Right lobe of liver (tissue), 6 donors: Measurements from ENCODE around the gene ARHGEF11. TPM values are rescaled to one million over a fixed set of nuclear protein-coding genes. Genes with fewer than 3 reads are reported as not detected.
A peak's percentile ranks its signal among the peaks of the same experiment; 100 is the strongest.

Source experiments
- ATAC-seq, 4 donors: fragments of 200-7000 bp; cut with Tn5 transposase; one replicate each; pipeline ENCODE4 v1.9.1; 2020; ENCODE audit warnings: mild to moderate bottlenecking in 4 of 4, moderate library complexity in 4 of 4
- DNase-seq, 3 donors: peaks; one replicate each; pipeline ENCODE4 v3.0.0-alpha.2; 2020
- H3K27ac ChIP-seq, 3 donors: fragments of 200-600 bp; one replicate each; pipeline ENCODE4 v1.8.0; 2022
- H3K27me3 ChIP-seq, 2 donors: fragments of 200-600 bp; one replicate each; pipeline ENCODE4 v1.8.0; 2022
- H3K36me3 ChIP-seq, 4 donors: fragments of 200-600 bp; sonication (generic) in 1 of 4; one replicate each; pipeline versions ENCODE4 v1.5.1 to v1.8.0; 2017 to 2022; ENCODE audit warnings: control low read depth in 1 of 4
- H3K4me1 ChIP-seq, 4 donors: fragments of 200-600 bp; sonication (generic) in 1 of 4; one replicate each; pipeline versions ENCODE4 v1.5.1 to v1.8.0; 2017 to 2022; ENCODE audit warnings: control low read depth in 1 of 4
- H3K4me3 ChIP-seq, 3 donors: fragments of 200-600 bp; one replicate each; pipeline ENCODE4 v1.8.0; 2022
- H3K9me3 ChIP-seq, 4 donors: fragments of 200-600 bp; sonication (generic) in 1 of 4; one replicate each; pipeline versions ENCODE4 v1.5.1 to v1.8.0; 2017 to 2022; ENCODE audit warnings: control low read depth in 1 of 4
- POLR2A ChIP-seq: fragments of 450-650 bp; IDR thresholded peaks from one replicate; pipeline ENCODE4 v1.6.1; 2017; ENCODE audit warnings: antibody characterized with exemption, mild to moderate bottlenecking
- WGBS: methylation state at CpG from one replicate; pipeline ENCODE4 v1.1.6; 2018; ENCODE audit warnings: low coverage, low lambda C conversion rate; ENCODE audit not compliant: insufficient coverage; ENCODE audit errors: missing lambda C conversion rate; 5-methylcytosine and 5-hydroxymethylcytosine counted together
- intact Hi-C, 2 donors: fragments of 100-400 bp; cut with DNase I; formaldehyde crosslinking; loops; one replicate each; pipeline versions ENCODE4 v1.11.2 to v1.14.1; 2022
- total RNA-seq, 6 experiments: library from RNA; depleted of rRNA in 2 of 6; stranded (reverse); fragments of >200 nt in 2 of 6; fragmentation: NEBNext Ultra II Directional in 3 of 6; extraction: Animal tissue kit (Norgen Biotek cat#: 25700) in 3 of 6; gene quantifications; one replicate each; pipeline versions ENCODE4 v1.1.0 to v1.2.4, GENCODE V29; 2016 to 2023
- TF ChIP-seq, protein P1 (sequence below), 4 donors: fragments of 200-600 bp in 3 of 4; fragments of 450-650 bp in 1 of 4; IDR thresholded peaks; one replicate each; pipeline versions ENCODE4 v1.5.1 to v1.8.0; 2016 to 2022; ENCODE audit warnings: antibody characterized with exemption in 4 of 4, mild to moderate bottlenecking in 2 of 4
- donor health status: DM: no; HTN: yes; CAD: no.
- donor health status: DM: no; HTN: no; CAD: no.
- donor health status: DM: no; HTN: no; CAD: no.
- donor health status: DM: no; HTN: yes; CAD: no.
- donor health status: DM: no; HTN: yes; CAD: no.

ARHGEF11 gene
- total RNA-seq, 6 experiments from 2014 or later = 10.5 to 18.7 (median 12.8) TPM

DNA sequence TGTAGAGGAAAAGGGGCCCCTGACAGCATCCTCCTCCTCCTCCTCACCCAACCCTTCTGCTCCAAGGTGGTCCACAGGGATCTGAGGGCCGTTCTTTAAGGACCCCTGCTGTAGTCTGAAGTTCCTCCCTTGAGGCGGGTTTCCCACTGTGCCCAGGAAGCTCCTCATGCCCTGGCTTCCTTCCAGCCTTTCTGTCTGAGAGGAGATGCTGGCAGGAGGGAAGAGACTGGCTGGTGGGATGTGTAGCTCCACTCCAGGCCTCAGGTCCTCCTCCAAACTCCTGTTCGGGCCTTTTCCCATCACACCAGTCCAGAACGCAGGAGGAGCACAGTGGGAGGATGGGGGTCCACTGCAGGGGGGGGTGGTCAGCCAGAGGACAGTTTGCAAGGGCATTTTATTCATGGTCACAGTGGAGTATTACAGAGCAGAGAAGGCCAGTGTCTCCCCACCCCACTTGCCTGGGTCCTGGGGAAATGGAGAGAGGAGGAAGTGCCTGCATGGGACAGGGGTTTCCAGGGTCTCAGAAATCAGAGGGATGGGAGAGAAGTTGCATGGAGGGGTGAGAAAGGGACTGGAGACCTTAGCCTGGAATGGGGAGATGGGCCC is 46.2 kb upstream of the ARHGEF11 start:
- Histone ChIP-seq H3K36me3 (no peaks in the 10 kb centered on the region), H3K4me3 (no peak overlapping the region), H3K9me3 (no peaks in the 10 kb centered on the region), H3K27me3 (no peaks in the 10 kb centered on the region), H3K4me1 (peaks cover 0 to 5% (median 0%) of the 10 kb centered on the region in 4 donors), H3K27ac (no peak overlapping the region)
- no peak for TF ChIP-seq POLR2A
- TF ChIP-seq, protein P1, sequence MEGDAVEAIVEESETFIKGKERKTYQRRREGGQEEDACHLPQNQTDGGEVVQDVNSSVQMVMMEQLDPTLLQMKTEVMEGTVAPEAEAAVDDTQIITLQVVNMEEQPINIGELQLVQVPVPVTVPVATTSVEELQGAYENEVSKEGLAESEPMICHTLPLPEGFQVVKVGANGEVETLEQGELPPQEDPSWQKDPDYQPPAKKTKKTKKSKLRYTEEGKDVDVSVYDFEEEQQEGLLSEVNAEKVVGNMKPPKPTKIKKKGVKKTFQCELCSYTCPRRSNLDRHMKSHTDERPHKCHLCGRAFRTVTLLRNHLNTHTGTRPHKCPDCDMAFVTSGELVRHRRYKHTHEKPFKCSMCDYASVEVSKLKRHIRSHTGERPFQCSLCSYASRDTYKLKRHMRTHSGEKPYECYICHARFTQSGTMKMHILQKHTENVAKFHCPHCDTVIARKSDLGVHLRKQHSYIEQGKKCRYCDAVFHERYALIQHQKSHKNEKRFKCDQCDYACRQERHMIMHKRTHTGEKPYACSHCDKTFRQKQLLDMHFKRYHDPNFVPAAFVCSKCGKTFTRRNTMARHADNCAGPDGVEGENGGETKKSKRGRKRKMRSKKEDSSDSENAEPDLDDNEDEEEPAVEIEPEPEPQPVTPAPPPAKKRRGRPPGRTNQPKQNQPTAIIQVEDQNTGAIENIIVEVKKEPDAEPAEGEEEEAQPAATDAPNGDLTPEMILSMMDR (IDR thresholded peaks at IDR 0.05) = no peak
- DNase-seq = no peak
- WGBS = 40% methylated on average over 3 of the region's 4 CpGs
- intact Hi-C loops = loop anchor here in 1 of 2 donors (2.0 kb wide), 1 partner anchor 63 kb away; no protein-coding TSS in a partner anchor
- no peak for ATAC-seq

DNA sequence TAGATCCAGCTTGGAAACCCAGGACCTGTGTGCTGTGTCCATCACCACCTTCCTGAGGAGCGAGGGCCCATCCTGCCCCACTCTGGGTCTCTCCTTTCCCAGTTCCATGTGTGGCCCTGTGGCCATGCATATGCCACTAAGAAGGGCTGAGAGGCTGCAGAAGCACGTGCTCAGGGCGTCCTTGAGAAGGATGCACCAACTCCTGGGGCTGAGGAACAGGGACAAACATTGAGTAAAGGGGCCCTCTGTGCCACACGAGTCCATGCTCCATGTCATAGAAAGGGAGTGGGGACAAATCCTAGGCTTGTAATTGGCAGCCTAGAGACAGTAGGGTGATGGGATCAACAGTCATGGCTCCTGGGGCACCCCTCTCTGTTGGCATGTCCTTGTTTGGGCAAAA is 45.6 kb upstream of the ARHGEF11 start:
- intact Hi-C loops = loop anchor here in 1 of 2 donors (2.0 kb wide), 1 partner anchor 64 kb away; no protein-coding TSS in a partner anchor
- Histone ChIP-seq H3K27ac (no peak overlapping the region), H3K36me3 (no peaks in the 10 kb centered on the region), H3K4me1 (peaks cover 0 to 5% (median 0%) of the 10 kb centered on the region in 4 donors), H3K9me3 (no peaks in the 10 kb centered on the region), H3K4me3 (no peak overlapping the region), H3K27me3 (no peaks in the 10 kb centered on the region)
- TF ChIP-seq, protein P1 (IDR thresholded peaks at IDR 0.05) = no peak
- no peak for TF ChIP-seq POLR2A
- no peak for ATAC-seq
- no peak for DNase-seq
- 60% methylated on average over 1 of the region's 4 CpGs for WGBS

DNA sequence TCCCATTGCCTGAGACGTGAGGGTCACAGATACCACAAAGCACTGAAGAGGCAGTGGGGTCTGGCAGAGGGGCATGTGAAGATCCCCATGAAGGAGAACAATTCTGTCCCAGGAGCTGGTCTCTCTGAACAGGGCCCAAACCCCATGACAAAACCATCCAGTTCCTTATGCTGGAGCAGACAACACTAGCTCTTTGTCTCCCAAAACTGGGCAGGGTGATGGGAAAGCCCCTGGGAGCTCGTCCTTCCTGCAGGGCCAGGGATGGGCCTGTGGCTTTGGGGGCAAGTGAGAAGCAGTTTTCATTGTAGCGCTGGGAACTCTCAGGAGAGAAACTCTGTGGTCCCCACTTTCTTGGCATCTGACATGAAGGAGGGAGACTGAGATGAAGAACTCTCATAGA is 45.2 kb upstream of the ARHGEF11 start:
- DNase-seq = no peak
- ATAC-seq = no peak
- H3K27me3 ChIP-seq = no peaks in the 10 kb centered on the region

DNA sequence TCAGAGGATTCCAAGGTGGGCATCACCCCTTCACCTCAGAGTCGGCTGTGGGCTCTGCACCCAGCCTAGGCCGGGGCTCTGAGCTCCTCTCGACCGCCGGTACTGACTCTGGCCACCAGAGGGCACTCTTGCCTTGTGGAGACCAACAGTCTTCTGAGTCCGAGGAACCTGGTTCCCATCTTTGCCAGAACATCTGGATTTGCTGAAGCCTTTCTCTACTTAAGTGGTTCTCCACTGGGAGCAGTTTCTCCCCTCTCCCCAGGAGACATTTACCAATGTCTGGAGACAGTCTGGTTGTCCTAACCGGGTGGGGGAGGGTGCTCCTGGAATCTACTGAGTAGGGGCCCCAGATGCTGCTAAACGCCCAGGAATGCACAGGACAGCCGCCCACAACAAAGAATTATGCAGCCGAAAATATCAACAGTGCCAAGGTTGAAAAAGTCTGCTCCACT is 44.7 kb upstream of the ARHGEF11 start:
- DNase-seq (peak; percentile 86), ATAC-seq (peak; percentile 79 to 88 (median 83))
- H3K36me3 ChIP-seq = no peaks in the 10 kb centered on the region
- no peak overlapping the region for H3K4me3 ChIP-seq
- intact Hi-C loops = loop anchor here in 1 of 2 donors (2.0 kb wide), 1 partner anchor 65 kb away; no protein-coding TSS in a partner anchor
- H3K9me3 ChIP-seq = no peaks in the 10 kb centered on the region
- peaks cover 0 to 5% (median 0%) of the 10 kb centered on the region in 4 donors for H3K4me1 ChIP-seq
- no peaks in the 10 kb centered on the region for H3K27me3 ChIP-seq
- TF ChIP-seq, protein P1 (IDR thresholded peaks at IDR 0.05) = peak; percentile 91 to 97 (median 96)
- TF ChIP-seq POLR2A = no peak
- no peak overlapping the region for H3K27ac ChIP-seq
- 3% methylated on average over 8 of the region's 10 CpGs for WGBS

More for the DNA sequence above, 45.2 kb upstream of the ARHGEF11 start:
- H3K27ac ChIP-seq = no peak overlapping the region
- WGBS = 0% methylated on average over 1 of the region's 3 CpGs
- no peak overlapping the region for H3K4me3 ChIP-seq
- no peak for TF ChIP-seq POLR2A
- TF ChIP-seq, protein P1 (IDR thresholded peaks at IDR 0.05) = no peak
- no peaks in the 10 kb centered on the region for H3K9me3 ChIP-seq
- H3K4me1 ChIP-seq = peaks cover 0 to 5% (median 0%) of the 10 kb centered on the region in 4 donors
- intact Hi-C loops = loop anchor here in 1 of 2 donors (2.0 kb wide), 1 partner anchor 64 kb away; no protein-coding TSS in a partner anchor
- no peaks in the 10 kb centered on the region for H3K36me3 ChIP-seq
